ENCODE data around the gene SHROOM4. TPM values are rescaled to one million over a fixed set of nuclear protein-coding genes. Genes with fewer than 3 reads are reported as not detected.

SHROOM4 gene
- total RNA-seq, 1 experiment from 2014 or later, result 0.05 TPM

GRCh38 chrX:50853399-50853798 lies 39.4 kb upstream of the SHROOM4 start:
- BruUV-seq (replicated peaks), result no TSS peak

GRCh38 chrX:50852524-50852923 lies 38.5 kb upstream of the SHROOM4 start:
- Histone ChIP-seq H3K27me3 (ENCODE audit: insufficient read depth, low read length) (no peaks in the 10 kb centered on the region), H3K9ac (ENCODE audit: low read length) (no peak overlapping the region), H3K9me3 (ENCODE audit: control insufficient read depth in 1 of 2, insufficient read depth in 1 of 2, low read depth in 1 of 2, low read length in 2 of 2) (no peaks in the 10 kb centered on the region), H2AFZ (ENCODE audit: low read depth, low read length, poor library complexity, severe bottlenecking) (no peak overlapping the region), H3K9me2 (ENCODE audit: insufficient read depth) (no peaks in the 10 kb centered on the region), H3K4me2 (ENCODE audit: low read length) (no peak overlapping the region), H3K4me3 (replicated peaks in 1 of 2; ENCODE audit: low read depth in 1 of 2, low read length in 2 of 2) (no peak overlapping the region), H3K4me1 (ENCODE audit: control insufficient read depth in 1 of 2, insufficient read depth in 2 of 2, low read length in 2 of 2) (no peaks in the 10 kb centered on the region), H3K36me3 (ENCODE audit: control insufficient read depth in 1 of 2, insufficient read depth in 2 of 2, low read length in 2 of 2) (no peaks in the 10 kb centered on the region), H4K20me1 (ENCODE audit: insufficient read depth) (no peaks in the 10 kb centered on the region), H3K27ac (ENCODE audit: low read depth, low read length) (no peak overlapping the region), H3K79me2 (ENCODE audit: insufficient read depth, low read length) (no peaks in the 10 kb centered on the region)
- ATAC-seq (no peak), DNase-seq (ENCODE audit: low read depth, low spot score) (no peak)
- BruUV-seq (replicated peaks), result no TSS peak
- intact Hi-C loops (cut with micrococcal nuclease), result no loop called here
- POLR2A ChIA-PET, result no interaction called here
- RAD21 ChIA-PET (ENCODE audit: low non-redundant PET in 1 of 2, low total read pairs in 2 of 2, uncharacterized antibody in 2 of 2, unreplicated experiment in 2 of 2), result no interaction called here
- CTCF ChIA-PET, result no interaction called here
- TF ChIP-seq RAD21 (IDR thresholded peaks at IDR 0.05; ENCODE audit: low read depth) (no peak), SIN3A (IDR thresholded peaks at IDR 0.05; ENCODE audit: low read depth) (no peak), EZH2 (IDR thresholded peaks at IDR 0.05) (no peak), ZNF274 (IDR thresholded peaks at IDR 0.05; ENCODE audit: low read depth, low read length) (no peak), POLR2AphosphoS5 (IDR thresholded peaks at IDR 0.05; ENCODE audit: low read depth, low read length) (no peak), ATF3 (IDR thresholded peaks at IDR 0.05) (no peak), JUND (IDR thresholded peaks at IDR 0.05) (no peak), POLR2A (IDR thresholded peaks at IDR 0.05; ENCODE audit: borderline replicate concordance, extremely low read depth, insufficient read depth, insufficient read length) (no peak), ELF1 (IDR thresholded peaks at IDR 0.05; ENCODE audit: borderline replicate concordance, low read depth) (no peak), ZFX (IDR thresholded peaks at IDR 0.05) (no peak), ZBTB33 (IDR thresholded peaks at IDR 0.05; ENCODE audit: extremely low read depth, insufficient replicate concordance, low read length) (no peak), MAX (IDR thresholded peaks at IDR 0.05) (no peak), EZH2phosphoT487 (IDR thresholded peaks at IDR 0.05; ENCODE audit: borderline replicate concordance) (no peak)

More at GRCh38 chrX:50853399-50853798, 39.4 kb upstream of the SHROOM4 start:
- POLR2A ChIA-PET, result no interaction called here
- RAD21 ChIA-PET (ENCODE audit: low non-redundant PET in 1 of 2, low total read pairs in 2 of 2, uncharacterized antibody in 2 of 2, unreplicated experiment in 2 of 2), result no interaction called here
- Histone ChIP-seq H2AFZ (ENCODE audit: low read depth, low read length, poor library complexity, severe bottlenecking) (no peak overlapping the region), H3K4me2 (ENCODE audit: low read length) (no peak overlapping the region), H3K4me1 (ENCODE audit: control insufficient read depth in 1 of 2, insufficient read depth in 2 of 2, low read length in 2 of 2) (no peaks in the 10 kb centered on the region), H4K20me1 (ENCODE audit: insufficient read depth) (no peaks in the 10 kb centered on the region), H3K9me2 (ENCODE audit: insufficient read depth) (no peaks in the 10 kb centered on the region), H3K4me3 (replicated peaks in 1 of 2; ENCODE audit: low read depth in 1 of 2, low read length in 2 of 2) (no peak overlapping the region), H3K27ac (ENCODE audit: low read depth, low read length) (no peak overlapping the region), H3K9ac (ENCODE audit: low read length) (no peak overlapping the region), H3K27me3 (ENCODE audit: insufficient read depth, low read length) (no peaks in the 10 kb centered on the region), H3K9me3 (ENCODE audit: control insufficient read depth in 1 of 2, insufficient read depth in 1 of 2, low read depth in 1 of 2, low read length in 2 of 2) (no peaks in the 10 kb centered on the region), H3K79me2 (ENCODE audit: insufficient read depth, low read length) (no peaks in the 10 kb centered on the region), H3K36me3 (ENCODE audit: control insufficient read depth in 1 of 2, insufficient read depth in 2 of 2, low read length in 2 of 2) (no peaks in the 10 kb centered on the region)
- intact Hi-C loops (cut with micrococcal nuclease), result no loop called here
- ATAC-seq (no peak), DNase-seq (ENCODE audit: low read depth, low spot score) (no peak)
- no peak for TF ChIP-seq EGR1 (IDR thresholded peaks at IDR 0.05; ENCODE audit: low read depth)
- no peak for TF ChIP-seq ZNF274 (IDR thresholded peaks at IDR 0.05; ENCODE audit: low read depth, low read length)
- TF ChIP-seq EZH2 (IDR thresholded peaks at IDR 0.05), result no peak
- no peak for TF ChIP-seq ZBTB33 (IDR thresholded peaks at IDR 0.05; ENCODE audit: extremely low read depth, insufficient replicate concordance, low read length)
- CTCF ChIA-PET, result no interaction called here
